ENCODE results near the gene CEP128.
A peak's percentile ranks its signal among the peaks of the same experiment; 100 is the strongest.

Gene CEP128

GRCh38 chr14:80776186-80776585, 165.4 kb downstream of the CEP128 start:
- DNase-seq (ENCODE audit: insufficient read length, low spot score): no peak
- no peak for FAIRE-seq
- TF ChIP-seq POLR2AphosphoS5 (IDR thresholded peaks at IDR 0.05; ENCODE audit: low read depth, low read length) (no peak), POLR2A (IDR thresholded peaks at IDR 0.05; ENCODE audit: low read depth, low read length) (no peak), PAX5 (IDR thresholded peaks at IDR 0.05; ENCODE audit: insufficient read depth, low read length, severe bottlenecking) (no peak), POU2F2 (IDR thresholded peaks at IDR 0.05; ENCODE audit: low read depth, low read length) (no peak), TAF1 (IDR thresholded peaks at IDR 0.05; ENCODE audit: low read depth, low read length) (no peak)

GRCh38 chr14:80772504-80772903, 169.0 kb downstream of the CEP128 start:
- TF ChIP-seq POU2F2 (IDR thresholded peaks at IDR 0.05; ENCODE audit: low read depth, low read length) (no peak), POLR2AphosphoS5 (IDR thresholded peaks at IDR 0.05; ENCODE audit: low read depth, low read length) (no peak)
- FAIRE-seq: no peak
- DNase-seq (ENCODE audit: insufficient read length, low spot score): no peak

DNA sequence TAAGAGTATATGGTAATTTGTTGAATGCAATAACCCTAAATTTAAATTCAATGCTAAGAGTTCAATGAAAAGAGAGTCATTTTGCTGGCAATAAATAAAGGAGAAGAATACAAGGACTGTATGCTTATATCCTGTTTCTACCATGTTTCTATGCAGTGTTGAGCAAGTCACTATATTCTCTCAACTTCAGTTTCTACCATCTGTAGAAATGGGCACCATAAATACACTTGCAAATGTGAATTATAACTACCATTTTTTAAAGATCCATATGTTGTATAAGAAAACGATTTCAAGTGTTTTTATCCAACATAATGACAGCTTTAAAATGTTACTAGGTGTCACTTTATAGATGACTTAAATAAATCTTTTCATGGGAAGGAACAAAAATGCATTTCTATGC, 170.3 kb downstream of the CEP128 start:
- FAIRE-seq: no peak
- TF ChIP-seq POLR2AphosphoS5 (IDR thresholded peaks at IDR 0.05; ENCODE audit: low read depth, low read length): no peak
- TF ChIP-seq PAX5 (IDR thresholded peaks at IDR 0.05; ENCODE audit: insufficient read depth, low read length, severe bottlenecking): no peak
- TF ChIP-seq POU2F2 (IDR thresholded peaks at IDR 0.05; ENCODE audit: low read depth, low read length): no peak
- TF ChIP-seq TAF1 (IDR thresholded peaks at IDR 0.05; ENCODE audit: low read depth, low read length): no peak
- no peak for TF ChIP-seq SPI1 (IDR thresholded peaks at IDR 0.05; ENCODE audit: low read depth, low read length)
- no peak for TF ChIP-seq POLR2A (IDR thresholded peaks at IDR 0.05; ENCODE audit: low read depth, low read length)
- no peak for DNase-seq (ENCODE audit: insufficient read length, low spot score)

DNA sequence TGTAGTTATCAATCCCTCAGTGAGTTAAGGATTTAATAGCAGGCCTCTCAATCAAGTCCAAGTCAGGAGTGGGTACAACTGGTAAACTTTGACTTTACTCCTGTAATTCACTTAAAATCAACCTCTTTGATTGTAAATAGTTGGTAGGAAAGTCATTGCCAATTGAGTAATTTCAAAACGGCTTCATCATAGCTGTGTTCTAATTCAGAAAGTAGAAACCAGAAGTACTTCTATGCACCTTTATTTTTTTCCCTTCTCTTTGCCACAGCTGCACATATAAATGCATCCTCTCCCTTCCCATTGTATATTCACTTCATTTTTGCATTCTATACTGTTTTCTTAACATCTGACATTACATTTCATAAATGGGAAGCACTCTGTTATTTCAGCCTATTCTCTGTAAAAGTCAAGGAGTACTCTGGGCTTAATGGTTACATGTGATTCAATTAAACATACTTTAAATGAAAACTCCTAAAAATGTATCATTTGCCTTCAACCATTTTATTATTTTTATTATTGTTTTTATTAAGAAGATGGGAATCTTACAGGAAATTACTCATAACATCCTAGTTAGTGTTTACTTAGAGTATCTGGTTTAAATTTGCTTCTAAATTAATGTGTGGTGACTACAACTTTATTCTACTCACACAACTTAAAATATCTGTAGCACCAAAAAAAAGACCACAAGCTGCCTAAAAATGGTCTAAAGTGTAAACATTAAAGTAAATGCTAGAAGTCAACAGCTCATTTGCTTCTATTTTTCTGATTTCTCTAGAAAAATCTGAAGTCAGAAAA, 171.2 kb downstream of the CEP128 start:
- FAIRE-seq (no peak), DNase-seq (ENCODE audit: insufficient read length, low spot score) (no peak)
- no peak for TF ChIP-seq TAF1 (IDR thresholded peaks at IDR 0.05; ENCODE audit: low read depth, low read length)
- TF ChIP-seq POLR2A (IDR thresholded peaks at IDR 0.05; ENCODE audit: low read depth, low read length): no peak
- TF ChIP-seq POU2F2 (IDR thresholded peaks at IDR 0.05; ENCODE audit: low read depth, low read length): no peak

GRCh38 chr14:80768646-80769045, 172.9 kb downstream of the CEP128 start:
- DNase-seq (ENCODE audit: insufficient read length, low spot score): no peak
- no peak for FAIRE-seq

GRCh38 chr14:80764921-80765507, 176.5 kb downstream of the CEP128 start:
- DNase-seq (ENCODE audit: insufficient read length, low spot score) (no peak), FAIRE-seq (no peak)
- TF ChIP-seq POU2F2 (IDR thresholded peaks at IDR 0.05; ENCODE audit: low read depth, low read length) (no peak), PAX5 (IDR thresholded peaks at IDR 0.05; ENCODE audit: insufficient read depth, low read length, severe bottlenecking) (no peak), POLR2A (IDR thresholded peaks at IDR 0.05; ENCODE audit: low read depth, low read length) (no peak), SPI1 (IDR thresholded peaks at IDR 0.05; ENCODE audit: low read depth, low read length) (no peak), POLR2AphosphoS5 (IDR thresholded peaks at IDR 0.05; ENCODE audit: low read depth, low read length) (no peak), TAF1 (IDR thresholded peaks at IDR 0.05; ENCODE audit: low read depth, low read length) (no peak)

More at GRCh38 chr14:80768646-80769045, 172.9 kb downstream of the CEP128 start:
- TF ChIP-seq SPI1 (IDR thresholded peaks at IDR 0.05; ENCODE audit: low read depth, low read length) (no peak), TAF1 (IDR thresholded peaks at IDR 0.05; ENCODE audit: low read depth, low read length) (no peak), PAX5 (IDR thresholded peaks at IDR 0.05; ENCODE audit: insufficient read depth, low read length, severe bottlenecking) (no peak), POU2F2 (IDR thresholded peaks at IDR 0.05; ENCODE audit: low read depth, low read length) (no peak), POLR2AphosphoS5 (IDR thresholded peaks at IDR 0.05; ENCODE audit: low read depth, low read length) (no peak), POLR2A (IDR thresholded peaks at IDR 0.05; ENCODE audit: low read depth, low read length) (no peak)

DNA sequence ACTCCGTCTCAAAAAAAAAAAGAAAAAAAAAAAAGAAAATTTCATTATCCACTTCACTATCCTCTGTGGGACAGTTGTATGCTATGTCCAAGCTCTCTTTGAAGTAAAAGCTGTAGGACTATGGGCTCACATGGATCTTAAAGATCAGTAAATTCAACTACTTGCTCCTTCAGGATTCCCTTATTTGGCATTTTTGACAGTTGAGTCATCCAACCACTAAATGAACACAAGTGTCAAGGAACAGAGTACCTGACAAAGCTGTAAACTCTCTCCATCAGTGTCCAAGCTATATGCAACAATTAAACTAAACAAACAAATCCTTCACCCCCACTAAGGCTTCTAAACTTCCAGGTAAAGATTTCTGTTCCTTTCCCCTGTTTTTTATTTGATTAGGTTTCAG, 177.0 kb downstream of the CEP128 start:
- TF ChIP-seq POLR2AphosphoS5 (IDR thresholded peaks at IDR 0.05; ENCODE audit: low read depth, low read length) (no peak), POLR2A (IDR thresholded peaks at IDR 0.05; ENCODE audit: low read depth, low read length) (no peak), TAF1 (IDR thresholded peaks at IDR 0.05; ENCODE audit: low read depth, low read length) (no peak), SPI1 (IDR thresholded peaks at IDR 0.05; ENCODE audit: low read depth, low read length) (no peak), PAX5 (IDR thresholded peaks at IDR 0.05; ENCODE audit: insufficient read depth, low read length, severe bottlenecking) (no peak), POU2F2 (IDR thresholded peaks at IDR 0.05; ENCODE audit: low read depth, low read length) (no peak)
- DNase-seq (ENCODE audit: insufficient read length, low spot score) (no peak), FAIRE-seq (no peak)

DNA sequence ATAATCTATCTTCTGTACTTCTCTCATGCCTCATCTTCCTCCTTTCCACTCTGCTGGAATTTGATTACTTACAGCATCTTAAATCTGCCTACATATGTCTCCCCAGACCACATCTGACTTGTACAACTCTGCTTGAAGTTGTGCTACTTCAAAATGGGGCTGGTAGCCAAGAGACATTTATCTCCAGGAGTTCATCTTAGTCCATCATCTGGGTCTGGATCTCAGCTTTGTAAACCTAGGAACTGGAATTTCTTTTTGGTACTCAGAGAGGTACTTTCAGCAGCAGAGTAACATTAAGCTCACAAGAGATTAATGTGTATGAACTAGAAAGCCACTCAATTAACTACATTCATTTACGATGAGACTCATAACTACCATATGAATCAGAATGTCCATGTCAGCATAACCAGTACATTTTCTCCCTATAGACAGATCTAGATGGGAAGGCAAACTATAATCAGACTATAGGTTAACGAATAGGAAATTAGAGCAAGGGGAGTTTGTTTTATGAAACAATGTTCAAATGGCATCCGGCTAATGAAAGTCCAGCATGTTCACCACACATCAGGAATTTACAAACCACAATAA, 178.8 kb downstream of the CEP128 start:
- DNase-seq (ENCODE audit: insufficient read length, low spot score): no peak
- peak; percentile 5 for FAIRE-seq
- TF ChIP-seq POLR2A (IDR thresholded peaks at IDR 0.05; ENCODE audit: low read depth, low read length) (no peak), PAX5 (IDR thresholded peaks at IDR 0.05; ENCODE audit: insufficient read depth, low read length, severe bottlenecking) (no peak), POLR2AphosphoS5 (IDR thresholded peaks at IDR 0.05; ENCODE audit: low read depth, low read length) (no peak)

DNA sequence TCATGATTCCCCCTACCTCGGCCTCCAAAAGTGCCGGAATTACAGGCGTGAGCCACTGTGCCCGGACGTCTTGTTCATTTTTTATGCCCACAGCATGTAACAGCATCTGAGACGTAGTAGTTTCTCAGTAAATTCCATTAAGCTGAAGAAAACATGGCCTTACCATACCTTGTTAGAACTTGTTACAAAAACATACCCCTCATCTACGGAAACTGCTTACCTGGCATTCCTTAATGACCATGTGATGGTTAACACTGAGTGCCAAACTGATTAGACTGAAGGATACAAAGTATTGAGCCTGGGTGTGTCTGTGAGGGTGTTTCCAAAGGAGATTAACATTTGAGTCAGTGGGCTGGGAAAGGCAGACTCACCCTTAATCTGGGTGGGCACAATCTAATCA, 186.8 kb downstream of the CEP128 start:
- TF ChIP-seq POLR2A (IDR thresholded peaks at IDR 0.05; ENCODE audit: low read depth, low read length): no peak
- no peak for TF ChIP-seq SPI1 (IDR thresholded peaks at IDR 0.05; ENCODE audit: low read depth, low read length)
- TF ChIP-seq POU2F2 (IDR thresholded peaks at IDR 0.05; ENCODE audit: low read depth, low read length): no peak
- no peak for TF ChIP-seq POLR2AphosphoS5 (IDR thresholded peaks at IDR 0.05; ENCODE audit: low read depth, low read length)
- TF ChIP-seq PAX5 (IDR thresholded peaks at IDR 0.05; ENCODE audit: insufficient read depth, low read length, severe bottlenecking): no peak
- TF ChIP-seq TAF1 (IDR thresholded peaks at IDR 0.05; ENCODE audit: low read depth, low read length): no peak
- DNase-seq (ENCODE audit: insufficient read length, low spot score) (no peak), FAIRE-seq (no peak)

GRCh38 chr14:80751285-80751684, 190.3 kb downstream of the CEP128 start:
- TF ChIP-seq SPI1 (IDR thresholded peaks at IDR 0.05; ENCODE audit: low read depth, low read length) (no peak), POLR2A (IDR thresholded peaks at IDR 0.05; ENCODE audit: low read depth, low read length) (no peak), PAX5 (IDR thresholded peaks at IDR 0.05; ENCODE audit: insufficient read depth, low read length, severe bottlenecking) (no peak), TAF1 (IDR thresholded peaks at IDR 0.05; ENCODE audit: low read depth, low read length) (no peak), POU2F2 (IDR thresholded peaks at IDR 0.05; ENCODE audit: low read depth, low read length) (no peak), POLR2AphosphoS5 (IDR thresholded peaks at IDR 0.05; ENCODE audit: low read depth, low read length) (no peak)
- FAIRE-seq (no peak), DNase-seq (ENCODE audit: insufficient read length, low spot score) (no peak)
